Body of pancreas (tissue), 4 donors: ENCODE data around the gene PDZD2. TPM values are rescaled to one million over a fixed set of nuclear protein-coding genes. Genes with fewer than 3 reads are reported as not detected.

ENCODE experiments used
- ATAC-seq: fragments of 150-250 bp; one replicate; pipeline ENCODE4 v1.9.1; 2016
- DNase-seq, 4 donors: peaks; one replicate each; pipeline ENCODE4 v3.0.0-alpha.2; 2019
- H3K27ac ChIP-seq, 4 donors: fragments of 200-600 bp; sonication (generic); 1 replicate in 3 of 4; 2 replicates in 1 of 4; pipeline versions ENCODE4 v1.5.1 to v1.6.1; 2016 to 2019; ENCODE audit warnings: mild to moderate bottlenecking in 1 of 4, mixed read lengths in 1 of 4, moderate library complexity in 1 of 4
- H3K27me3 ChIP-seq, 2 donors: fragments of 200-600 bp; sonication (generic); one replicate each; pipeline ENCODE4 v1.6.0; 2016; ENCODE audit warnings: mild to moderate bottlenecking in 1 of 2
- H3K36me3 ChIP-seq, 2 donors: fragments of 200-600 bp; sonication (generic); replicated peaks in 1 of 2; 2 replicates each; pipeline ENCODE4 v1.5.1; 2016; ENCODE audit warnings: low read depth in 2 of 2; ENCODE audit not compliant: insufficient read depth in 1 of 2
- H3K4me1 ChIP-seq: fragments of 200-600 bp; sonication (generic); one replicate; pipeline ENCODE4 v1.6.0; 2016
- H3K4me3 ChIP-seq, 2 donors: fragments of 200-600 bp; sonication (generic); 1 replicate in 1 of 2; 2 replicates in 1 of 2; pipeline ENCODE4 v1.5.1; 2016 to 2019
- H3K9me3 ChIP-seq, 3 donors: fragments of 200-600 bp; sonication (generic); 1 replicate in 2 of 3; 2 replicates in 1 of 3; pipeline ENCODE4 v1.5.1; 2016
- POLR2A ChIP-seq, 3 donors: fragments of 450-650 bp; IDR thresholded peaks; one replicate each; pipeline ENCODE4 v1.6.1; 2016; ENCODE audit warnings: antibody characterized with exemption in 3 of 3, mild to moderate bottlenecking in 2 of 3
- WGBS, 2 donors: methylation state at CpG; one replicate each; pipeline ENCODE4 v1.1.5; 2017; 5-methylcytosine and 5-hydroxymethylcytosine counted together
- intact Hi-C: fragments of 100-400 bp; cut with DNase I; formaldehyde crosslinking; loops from one replicate; pipeline ENCODE4 v1.15.1; 2023
- total RNA-seq, 2 donors: library from RNA; depleted of rRNA; stranded (reverse); fragments of >200 nt; gene quantifications; one replicate each; pipeline ENCODE4 v1.1.0, GENCODE V29; 2016
- TF ChIP-seq, protein P1 (sequence below), 7 experiments: fragments of 450-650 bp in 4 of 7; fragments of 200-600 bp in 3 of 7; sonication (generic) in 3 of 7; IDR thresholded peaks; one replicate each; pipeline ENCODE4 v1.5.1; 2016 to 2019; ENCODE audit warnings: antibody characterized with exemption in 7 of 7

Gene PDZD2
- total RNA-seq, 2 donors from 2014 or later, result 3.9 to 12.9 TPM

GRCh38 chr5:32027717-32028458 lies 389.0 kb downstream of the PDZD2 start:
- ATAC-seq (peak; percentile 75), DNase-seq (peak in 3 of 4 donors; percentile 23 to 68 (median 33))
- Histone ChIP-seq H3K36me3 (no peaks in the 10 kb centered on the region), H3K27me3 (no peaks in the 10 kb centered on the region), H3K4me3 (no peak overlapping the region), H3K4me1 (peaks cover 7% of the 10 kb centered on the region), H3K9me3 (no peaks in the 10 kb centered on the region), H3K27ac (peak overlapping the region in 2 of 4 donors; percentile 11 to 27)
- TF ChIP-seq, protein P1, sequence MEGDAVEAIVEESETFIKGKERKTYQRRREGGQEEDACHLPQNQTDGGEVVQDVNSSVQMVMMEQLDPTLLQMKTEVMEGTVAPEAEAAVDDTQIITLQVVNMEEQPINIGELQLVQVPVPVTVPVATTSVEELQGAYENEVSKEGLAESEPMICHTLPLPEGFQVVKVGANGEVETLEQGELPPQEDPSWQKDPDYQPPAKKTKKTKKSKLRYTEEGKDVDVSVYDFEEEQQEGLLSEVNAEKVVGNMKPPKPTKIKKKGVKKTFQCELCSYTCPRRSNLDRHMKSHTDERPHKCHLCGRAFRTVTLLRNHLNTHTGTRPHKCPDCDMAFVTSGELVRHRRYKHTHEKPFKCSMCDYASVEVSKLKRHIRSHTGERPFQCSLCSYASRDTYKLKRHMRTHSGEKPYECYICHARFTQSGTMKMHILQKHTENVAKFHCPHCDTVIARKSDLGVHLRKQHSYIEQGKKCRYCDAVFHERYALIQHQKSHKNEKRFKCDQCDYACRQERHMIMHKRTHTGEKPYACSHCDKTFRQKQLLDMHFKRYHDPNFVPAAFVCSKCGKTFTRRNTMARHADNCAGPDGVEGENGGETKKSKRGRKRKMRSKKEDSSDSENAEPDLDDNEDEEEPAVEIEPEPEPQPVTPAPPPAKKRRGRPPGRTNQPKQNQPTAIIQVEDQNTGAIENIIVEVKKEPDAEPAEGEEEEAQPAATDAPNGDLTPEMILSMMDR (IDR thresholded peaks at IDR 0.05), result no peak
- TF ChIP-seq POLR2A (IDR thresholded peaks at IDR 0.05), result no peak
- intact Hi-C loops, result no loop called here
- 47 to 57% methylated on average over 9 to 10 of the region's 10 CpGs for WGBS, 2 donors

DNA sequence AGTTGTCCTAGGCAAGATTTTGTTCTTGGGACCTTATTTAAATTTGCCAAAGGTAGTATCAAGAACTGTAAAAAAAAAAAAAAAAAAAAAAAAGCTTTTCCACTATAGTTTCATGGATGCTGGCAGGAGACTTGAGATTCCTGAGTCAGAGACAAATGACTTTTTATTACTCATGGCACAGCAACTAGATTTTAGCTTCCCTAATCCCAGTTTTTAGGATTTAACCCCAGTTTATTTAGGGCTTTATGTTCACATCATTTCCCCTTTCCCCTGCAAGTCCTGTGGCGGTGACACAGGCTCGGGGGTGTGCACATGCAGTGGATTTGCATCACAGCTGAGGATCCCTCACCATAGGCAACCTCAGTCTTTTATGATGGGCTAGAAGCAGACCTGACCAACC lies 390.3 kb downstream of the PDZD2 start:
- Histone ChIP-seq H3K4me1 (peaks cover 14% of the 10 kb centered on the region), H3K4me3 (no peak overlapping the region), H3K36me3 (no peaks in the 10 kb centered on the region), H3K27ac (no peak overlapping the region), H3K27me3 (no peaks in the 10 kb centered on the region), H3K9me3 (no peaks in the 10 kb centered on the region)
- WGBS, 2 donors, result 61 to 76% methylated on average over 2 of the region's 2 CpGs
- DNase-seq (peak in 1 of 4 donors; percentile 9), ATAC-seq (no peak)
- intact Hi-C loops, result no loop called here
- TF ChIP-seq, protein P1 (IDR thresholded peaks at IDR 0.05), result no peak
- TF ChIP-seq POLR2A (IDR thresholded peaks at IDR 0.05), result no peak

DNA sequence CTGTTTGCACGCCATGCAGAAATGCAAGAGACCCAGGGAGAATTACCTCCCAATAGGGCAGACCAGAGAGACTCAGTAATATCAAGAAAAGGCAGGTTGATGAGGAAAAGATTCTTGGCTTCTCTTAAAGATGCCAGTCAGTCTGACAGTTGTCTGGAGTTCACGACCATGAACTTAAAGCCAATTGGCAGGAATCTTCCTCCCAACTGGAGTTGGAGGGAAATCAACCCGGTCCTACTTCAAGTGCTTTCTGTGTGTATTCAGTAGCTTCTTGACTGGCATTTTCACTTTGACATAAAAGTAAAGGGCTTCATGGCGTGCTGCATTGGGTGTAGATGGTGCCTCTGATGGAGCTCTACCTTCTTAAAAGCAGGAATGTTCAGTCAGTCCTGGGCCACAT lies 390.9 kb downstream of the PDZD2 start:
- intact Hi-C loops, result no loop called here
- no peak for ATAC-seq
- H3K36me3 ChIP-seq, result no peaks in the 10 kb centered on the region
- H3K4me1 ChIP-seq, result peaks cover 14% of the 10 kb centered on the region
- H3K9me3 ChIP-seq, result no peaks in the 10 kb centered on the region
- WGBS, 2 donors, result 66 to 68% methylated on average over 4 of the region's 4 CpGs
- TF ChIP-seq POLR2A (IDR thresholded peaks at IDR 0.05), result no peak
- no peak overlapping the region for H3K27ac ChIP-seq
- H3K27me3 ChIP-seq, result no peaks in the 10 kb centered on the region
- no peak overlapping the region for H3K4me3 ChIP-seq
- no peak for DNase-seq

DNA sequence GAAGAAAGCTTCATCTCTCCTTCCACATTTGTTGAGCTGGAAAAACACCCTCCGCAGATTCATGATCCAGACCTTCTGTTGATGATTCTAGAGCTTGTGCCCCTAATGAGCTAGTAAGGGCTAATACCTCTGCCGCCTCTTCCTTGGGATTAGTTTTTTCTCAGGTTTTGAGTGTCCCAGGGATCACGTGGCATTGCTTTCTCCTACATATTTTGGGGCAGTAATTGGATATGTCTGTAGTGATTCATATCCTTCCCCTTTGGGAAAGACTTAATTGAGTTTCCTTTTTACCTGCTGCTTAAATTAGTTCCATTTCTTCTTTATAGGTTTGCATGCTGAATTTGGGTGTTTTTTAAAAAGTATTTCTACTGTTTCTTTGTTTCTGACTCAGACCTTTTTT lies 391.3 kb downstream of the PDZD2 start:
- no peaks in the 10 kb centered on the region for H3K9me3 ChIP-seq
- no peaks in the 10 kb centered on the region for H3K36me3 ChIP-seq
- WGBS, 2 donors, result 80 to 84% methylated on average over 3 of the region's 3 CpGs
- DNase-seq (no peak), ATAC-seq (no peak)
- H3K27ac ChIP-seq, result no peak overlapping the region
- intact Hi-C loops, result no loop called here
- H3K4me3 ChIP-seq, result no peak overlapping the region
- TF ChIP-seq, protein P1 (IDR thresholded peaks at IDR 0.05), result no peak
- TF ChIP-seq POLR2A (IDR thresholded peaks at IDR 0.05), result no peak
- no peaks in the 10 kb centered on the region for H3K27me3 ChIP-seq
- H3K4me1 ChIP-seq, result peaks cover 14% of the 10 kb centered on the region

DNA sequence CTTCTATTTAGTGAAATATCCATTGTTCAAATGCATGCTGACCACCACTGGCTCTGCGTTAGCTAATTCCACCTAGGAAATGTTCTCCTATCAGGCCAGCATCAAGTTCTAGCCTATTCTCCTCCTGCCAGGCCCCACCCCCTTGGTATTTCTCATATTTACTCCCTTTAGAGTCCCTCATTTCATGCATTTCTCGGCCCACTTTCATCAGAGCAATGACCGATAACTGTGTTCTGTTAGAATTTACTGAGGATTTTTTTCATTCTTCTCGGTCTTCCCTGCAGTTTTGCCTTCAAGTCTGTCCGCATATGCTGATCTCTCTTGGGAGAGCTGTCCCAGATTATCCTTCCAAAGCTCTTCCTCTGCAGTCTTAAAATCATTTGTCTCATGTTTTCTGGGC lies 391.8 kb downstream of the PDZD2 start:
- ATAC-seq, result no peak
- Histone ChIP-seq H3K4me3 (no peak overlapping the region), H3K27me3 (no peaks in the 10 kb centered on the region), H3K27ac (no peak overlapping the region), H3K4me1 (peaks cover 14% of the 10 kb centered on the region), H3K36me3 (no peaks in the 10 kb centered on the region), H3K9me3 (no peaks in the 10 kb centered on the region)
- 63 to 75% methylated on average over 5 of the region's 5 CpGs for WGBS, 2 donors
- intact Hi-C loops, result no loop called here
- DNase-seq, result no peak
- TF ChIP-seq POLR2A (IDR thresholded peaks at IDR 0.05), result no peak
- TF ChIP-seq, protein P1 (IDR thresholded peaks at IDR 0.05), result no peak
